A673 (cell line): ENCODE results near the gene OTC. TPM values are rescaled to one million over a fixed set of nuclear protein-coding genes. Genes with fewer than 3 reads are reported as not detected.

Experiments used
- BruUV-seq: library from RNA; stranded (reverse); fragments of 400-500 nt; replicated peaks from 2 replicates; lab custom pipeline; 2021; lab: Mats Ljungman, UMichigan
- CTCF ChIA-PET: fragments of 300-600 bp; sonication (Branson Sonifier 250); formaldehyde crosslinking; loops from one replicate; lab custom pipeline; 2022; ENCODE audit warnings: antibody characterized with exemption; lab: Charles Lee
- POLR2A ChIA-PET: fragments of 300-600 bp; sonication (Branson Sonifier 250); formaldehyde crosslinking; loops from one replicate; lab custom pipeline; 2022; ENCODE audit warnings: antibody characterized with exemption; ENCODE audit not compliant: low non-redundant PET; lab: Charles Lee
- DNase-seq: peaks from one replicate; pipeline ENCODE4 v3.0.0-alpha.2; 2015; ENCODE audit warnings: low spot score
- H3K27ac ChIP-seq: fragments of 200-600 bp; sonication (generic); 2 replicates; pipeline ENCODE4 v1.5.1; 2016; ENCODE audit warnings: mixed run types, low read depth, mild to moderate bottlenecking, mixed read lengths, antibody characterized with exemption, low read length; ENCODE audit not compliant: poor library complexity, severe bottlenecking
- H3K27me3 ChIP-seq: fragments of 200-600 bp; sonication (generic); replicated peaks from 2 replicates; pipeline ENCODE4 v1.6.1; 2017; ENCODE audit warnings: mixed run types, low read depth, mild to moderate bottlenecking, mixed read lengths, antibody characterized with exemption, low read length; ENCODE audit not compliant: insufficient read depth, poor library complexity
- H3K36me3 ChIP-seq: fragments of 200-600 bp; sonication (generic); 2 replicates; pipeline ENCODE4 v1.6.1; 2016; ENCODE audit warnings: mixed run types, mild to moderate bottlenecking, mixed read lengths, antibody characterized with exemption, low read length; ENCODE audit not compliant: insufficient read depth, poor library complexity, severe bottlenecking
- H3K4me1 ChIP-seq: fragments of 200-600 bp; sonication (generic); 2 replicates; pipeline ENCODE4 v1.6.1; 2017; ENCODE audit warnings: mixed run types, mild to moderate bottlenecking, mixed read lengths, antibody characterized with exemption, low read length; ENCODE audit not compliant: insufficient read depth, poor library complexity, severe bottlenecking
- H3K4me3 ChIP-seq: fragments of 200-600 bp; sonication (generic); 2 replicates; pipeline ENCODE4 v1.5.1; 2016; ENCODE audit warnings: low read depth, mixed run types, mild to moderate bottlenecking, mixed read lengths, low read length; ENCODE audit not compliant: poor library complexity, severe bottlenecking
- H3K9me3 ChIP-seq: fragments of 200-600 bp; sonication (generic); 2 replicates; pipeline ENCODE4 v1.6.1; 2016; ENCODE audit warnings: mixed run types, low read depth, mild to moderate bottlenecking, mixed read lengths, antibody characterized with exemption, low read length; ENCODE audit not compliant: poor library complexity, severe bottlenecking
- CTCF ChIP-seq: fragments of 300-800, 200-600 bp; sonication (generic); conservative IDR thresholded peaks from 2 replicates; pipeline ENCODE4 v1.5.1; 2017; ENCODE audit warnings: low read depth, mild to moderate bottlenecking, antibody characterized with exemption, low read length, moderate library complexity, mixed read lengths
- EZH2 ChIP-seq: fragments of 200-600 bp; sonication (generic); IDR thresholded peaks from 2 replicates; pipeline ENCODE4 v1.6.1; 2017; ENCODE audit warnings: borderline replicate concordance, low read depth, mild to moderate bottlenecking, mixed read lengths, antibody characterized with exemption, low read length; ENCODE audit not compliant: poor library complexity, severe bottlenecking
- intact Hi-C: fragments of 100-400 bp; cut with micrococcal nuclease; formaldehyde crosslinking; loops from one replicate; pipeline ENCODE4 v1.10.0; 2022; ENCODE audit not compliant: unreplicated experiment
- total RNA-seq: library from RNA; stranded (reverse); gene quantifications from 2 replicates; pipeline ENCODE4 v1.2.3, GENCODE V29; 2021

The OTC gene
- total RNA-seq, 1 experiment from 2014 or later, result not detected

DNA sequence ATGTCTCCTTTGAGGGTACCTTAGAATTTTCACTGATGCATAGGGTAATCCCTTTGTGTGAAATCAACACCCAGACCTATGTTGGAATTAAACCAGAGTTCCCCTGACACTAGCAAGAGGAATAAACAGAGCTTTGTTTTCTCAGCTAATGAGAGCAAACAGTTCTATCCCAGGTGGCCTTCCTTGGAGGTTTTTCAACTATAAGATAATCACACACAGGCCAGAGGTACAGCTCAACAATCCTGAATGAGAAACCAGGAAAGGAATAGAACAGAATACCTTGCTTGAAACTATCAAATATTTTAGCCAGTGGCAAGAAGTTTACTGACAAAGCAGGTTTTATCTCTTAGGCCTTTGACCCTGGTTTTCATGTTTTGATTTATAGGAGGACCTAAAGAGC is 100.2 kb downstream of the OTC start:
- Histone ChIP-seq H3K27ac (no peak overlapping the region), H3K4me1 (no peaks in the 10 kb centered on the region), H3K36me3 (no peaks in the 10 kb centered on the region), H3K27me3 (no peaks in the 10 kb centered on the region), H3K4me3 (no peak overlapping the region), H3K9me3 (no peaks in the 10 kb centered on the region)
- no peak for TF ChIP-seq EZH2
- TF ChIP-seq CTCF, result no peak
- DNase-seq, result no peak
- intact Hi-C loops, result no loop called here
- BruUV-seq, result no TSS peak
- ChIA-PET POLR2A (no interaction called here), CTCF (no interaction called here)

GRCh38 chrX:38458071-38458470 is 105.7 kb downstream of the OTC start:
- intact Hi-C loops, result loop anchor here (2.0 kb wide), 1 partner anchor 191 kb away; no protein-coding TSS in a partner anchor
- H3K27me3 ChIP-seq, result no peaks in the 10 kb centered on the region
- no peak overlapping the region for H3K27ac ChIP-seq
- H3K9me3 ChIP-seq, result no peaks in the 10 kb centered on the region
- BruUV-seq, result no TSS peak
- ChIA-PET POLR2A (no interaction called here), CTCF (interaction anchor here (0.6 kb wide), 1 partner anchor 109 kb away, joined by 3 read pairs; no protein-coding TSS in a partner anchor)
- H3K4me1 ChIP-seq, result no peaks in the 10 kb centered on the region
- DNase-seq, result peak; percentile 6
- H3K36me3 ChIP-seq, result no peaks in the 10 kb centered on the region
- TF ChIP-seq EZH2 (no peak), CTCF (no peak; the same call in 1 of the 2 replicates)
- H3K4me3 ChIP-seq, result no peak overlapping the region

GRCh38 chrX:38462257-38462656 is 109.9 kb downstream of the OTC start:
- ChIA-PET CTCF (no interaction called here), POLR2A (no interaction called here)
- DNase-seq, result no peak
- Histone ChIP-seq H3K27me3 (no peaks in the 10 kb centered on the region), H3K4me3 (no peak overlapping the region), H3K4me1 (no peaks in the 10 kb centered on the region), H3K9me3 (no peaks in the 10 kb centered on the region), H3K27ac (no peak overlapping the region), H3K36me3 (no peaks in the 10 kb centered on the region)
- TF ChIP-seq EZH2 (no peak), CTCF (no peak)
- intact Hi-C loops, result no loop called here
- no TSS peak for BruUV-seq
